Panc1 (cell line): Measurements from ENCODE around the gene GALNT10. TPM values are rescaled to one million over a fixed set of nuclear protein-coding genes. Genes with fewer than 3 reads are reported as not detected.

Experiments used
- ATAC-seq: fragments of 200-7000 bp; cut with Tn5 transposase; 2 replicates; pipeline ENCODE4 v1.9.1; 2020; ENCODE audit warnings: mild to moderate bottlenecking, moderate library complexity
- BruUV-seq: library from RNA; stranded (reverse); fragments of 400-500 nt; replicated peaks from 2 replicates; lab custom pipeline; 2021; lab: Mats Ljungman, UMichigan
- CTCF ChIA-PET: fragments of 300-600 bp; sonication (Branson Sonifier 250); formaldehyde crosslinking; loops from one replicate; lab custom pipeline; 2022; ENCODE audit warnings: antibody characterized with exemption; lab: Charles Lee
- POLR2A ChIA-PET: fragments of 300-600 bp; sonication (Branson Sonifier 250); formaldehyde crosslinking; loops from one replicate; lab custom pipeline; 2022; ENCODE audit warnings: antibody characterized with exemption; lab: Charles Lee
- DNase-seq: peaks from one replicate; pipeline ENCODE4 v3.0.0-alpha.2; 2010; ENCODE audit warnings: low read depth, low spot score
- H3K27ac ChIP-seq: 2 replicates; pipeline ENCODE4 v1.5.1; 2011; ENCODE audit warnings: mild to moderate bottlenecking, low read length, inconsistent platforms
- H3K27me3 ChIP-seq: fragments of 200-500 bp; sonication (Bioruptor generic); 2 replicates; pipeline ENCODE4 v1.6.0; 2014; ENCODE audit warnings: low read length, inconsistent platforms; ENCODE audit not compliant: control insufficient read depth, insufficient read depth
- H3K36me3 ChIP-seq: fragments of 200-500 bp; sonication (Bioruptor generic); 2 replicates; pipeline ENCODE4 v1.5.1; 2014; ENCODE audit warnings: inconsistent platforms, mild to moderate bottlenecking, low read length, moderate library complexity; ENCODE audit not compliant: control insufficient read depth, insufficient read depth
- H3K4me1 ChIP-seq: 2 replicates; pipeline ENCODE4 v1.5.1; 2011; ENCODE audit warnings: inconsistent platforms, mild to moderate bottlenecking, low read length, moderate library complexity; ENCODE audit not compliant: control insufficient read depth, insufficient read depth
- H3K4me3 ChIP-seq, 2 experiments: 2 replicates each; pipeline ENCODE4 v1.5.1; 2011 to 2012; ENCODE audit warnings: low read depth in 2 of 2, low read length in 2 of 2, mild to moderate bottlenecking in 2 of 2, inconsistent platforms in 1 of 2, moderate library complexity in 1 of 2
- H3K9me3 ChIP-seq: fragments of 200-500 bp; sonication (Bioruptor generic); 2 replicates; pipeline ENCODE4 v1.5.1; 2014; ENCODE audit warnings: low read depth, mild to moderate bottlenecking, inconsistent platforms, low read length, moderate library complexity; ENCODE audit not compliant: control insufficient read depth, insufficient read depth
- POLR2AphosphoS5 ChIP-seq: IDR thresholded peaks from 2 replicates; pipeline ENCODE4 v1.6.1; 2012; ENCODE audit warnings: mild to moderate bottlenecking, low read depth, low read length, moderate library complexity
- SIN3A ChIP-seq: IDR thresholded peaks from 2 replicates; pipeline ENCODE4 v1.6.1; 2012; ENCODE audit warnings: low read depth, mild to moderate bottlenecking, low read length, moderate library complexity, borderline replicate concordance; ENCODE audit not compliant: insufficient read depth
- TCF7L2 ChIP-seq: IDR thresholded peaks from 2 replicates; pipeline ENCODE4 v1.6.1; 2011; ENCODE audit warnings: mild to moderate bottlenecking, low read depth, low read length, inconsistent platforms
- in situ Hi-C: cut with HindIII; loops from 2 replicates; pipeline ENCODE4 v1.10.0; 2016; ENCODE audit warnings: low sequenced_read_pairs, low pct_unique_long_range_greater_than_20kb
- intact Hi-C: fragments of 100-400 bp; cut with micrococcal nuclease; formaldehyde crosslinking; loops from one replicate; pipeline ENCODE4 v1.10.0; 2022; ENCODE audit not compliant: unreplicated experiment
- total RNA-seq: library from RNA; stranded (reverse); gene quantifications from one replicate; pipeline ENCODE4 v1.2.1, GENCODE V29; 2021; ENCODE audit not compliant: unreplicated experiment
- TF ChIP-seq, protein P1 (sequence below), 2 experiments: IDR thresholded peaks; 2 replicates each; pipeline ENCODE4 v1.6.1; 2011 to 2012; ENCODE audit warnings: low read depth in 2 of 2, control low read depth in 1 of 2, low read length in 1 of 2, mild to moderate bottlenecking in 1 of 2, moderate library complexity in 1 of 2; ENCODE audit not compliant: insufficient read depth in 1 of 2
- TF ChIP-seq, protein P2 (sequence below): fragments of 450-650 bp; IDR thresholded peaks from 2 replicates; pipeline ENCODE4 v1.5.1; 2017; ENCODE audit warnings: mild to moderate bottlenecking

GALNT10 gene
- total RNA-seq, 1 experiment from 2014 or later = 50.5 TPM

DNA sequence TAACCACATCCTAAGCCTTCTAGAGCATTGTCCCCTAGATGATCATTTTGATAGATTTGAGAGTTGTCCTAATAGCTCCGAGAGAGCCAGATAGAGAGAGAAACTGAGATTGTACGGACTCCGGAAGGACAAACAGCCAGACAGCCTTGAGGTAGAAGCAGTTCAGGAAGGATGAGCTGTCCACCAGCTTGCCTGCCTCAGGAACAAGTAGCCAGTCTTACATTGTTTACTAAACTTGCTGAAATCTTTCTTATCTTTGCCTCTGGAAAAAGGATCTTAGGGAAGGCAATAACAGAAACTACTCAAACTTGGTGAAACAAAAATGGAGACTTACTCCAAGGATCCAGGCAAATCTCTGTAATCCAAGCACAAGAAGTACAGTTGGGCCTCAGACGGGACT lies 216.3 kb downstream of the GALNT10 start:
- TF ChIP-seq POLR2AphosphoS5 (no peak), TCF7L2 (no peak), SIN3A (no peak)
- TF ChIP-seq, protein P1, sequence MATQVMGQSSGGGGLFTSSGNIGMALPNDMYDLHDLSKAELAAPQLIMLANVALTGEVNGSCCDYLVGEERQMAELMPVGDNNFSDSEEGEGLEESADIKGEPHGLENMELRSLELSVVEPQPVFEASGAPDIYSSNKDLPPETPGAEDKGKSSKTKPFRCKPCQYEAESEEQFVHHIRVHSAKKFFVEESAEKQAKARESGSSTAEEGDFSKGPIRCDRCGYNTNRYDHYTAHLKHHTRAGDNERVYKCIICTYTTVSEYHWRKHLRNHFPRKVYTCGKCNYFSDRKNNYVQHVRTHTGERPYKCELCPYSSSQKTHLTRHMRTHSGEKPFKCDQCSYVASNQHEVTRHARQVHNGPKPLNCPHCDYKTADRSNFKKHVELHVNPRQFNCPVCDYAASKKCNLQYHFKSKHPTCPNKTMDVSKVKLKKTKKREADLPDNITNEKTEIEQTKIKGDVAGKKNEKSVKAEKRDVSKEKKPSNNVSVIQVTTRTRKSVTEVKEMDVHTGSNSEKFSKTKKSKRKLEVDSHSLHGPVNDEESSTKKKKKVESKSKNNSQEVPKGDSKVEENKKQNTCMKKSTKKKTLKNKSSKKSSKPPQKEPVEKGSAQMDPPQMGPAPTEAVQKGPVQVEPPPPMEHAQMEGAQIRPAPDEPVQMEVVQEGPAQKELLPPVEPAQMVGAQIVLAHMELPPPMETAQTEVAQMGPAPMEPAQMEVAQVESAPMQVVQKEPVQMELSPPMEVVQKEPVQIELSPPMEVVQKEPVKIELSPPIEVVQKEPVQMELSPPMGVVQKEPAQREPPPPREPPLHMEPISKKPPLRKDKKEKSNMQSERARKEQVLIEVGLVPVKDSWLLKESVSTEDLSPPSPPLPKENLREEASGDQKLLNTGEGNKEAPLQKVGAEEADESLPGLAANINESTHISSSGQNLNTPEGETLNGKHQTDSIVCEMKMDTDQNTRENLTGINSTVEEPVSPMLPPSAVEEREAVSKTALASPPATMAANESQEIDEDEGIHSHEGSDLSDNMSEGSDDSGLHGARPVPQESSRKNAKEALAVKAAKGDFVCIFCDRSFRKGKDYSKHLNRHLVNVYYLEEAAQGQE (IDR thresholded peaks at IDR 0.05; ENCODE audit: insufficient read depth in 1 of 2, low read depth in 2 of 2, low read length in 1 of 2) = no peak
- TF ChIP-seq, protein P2, sequence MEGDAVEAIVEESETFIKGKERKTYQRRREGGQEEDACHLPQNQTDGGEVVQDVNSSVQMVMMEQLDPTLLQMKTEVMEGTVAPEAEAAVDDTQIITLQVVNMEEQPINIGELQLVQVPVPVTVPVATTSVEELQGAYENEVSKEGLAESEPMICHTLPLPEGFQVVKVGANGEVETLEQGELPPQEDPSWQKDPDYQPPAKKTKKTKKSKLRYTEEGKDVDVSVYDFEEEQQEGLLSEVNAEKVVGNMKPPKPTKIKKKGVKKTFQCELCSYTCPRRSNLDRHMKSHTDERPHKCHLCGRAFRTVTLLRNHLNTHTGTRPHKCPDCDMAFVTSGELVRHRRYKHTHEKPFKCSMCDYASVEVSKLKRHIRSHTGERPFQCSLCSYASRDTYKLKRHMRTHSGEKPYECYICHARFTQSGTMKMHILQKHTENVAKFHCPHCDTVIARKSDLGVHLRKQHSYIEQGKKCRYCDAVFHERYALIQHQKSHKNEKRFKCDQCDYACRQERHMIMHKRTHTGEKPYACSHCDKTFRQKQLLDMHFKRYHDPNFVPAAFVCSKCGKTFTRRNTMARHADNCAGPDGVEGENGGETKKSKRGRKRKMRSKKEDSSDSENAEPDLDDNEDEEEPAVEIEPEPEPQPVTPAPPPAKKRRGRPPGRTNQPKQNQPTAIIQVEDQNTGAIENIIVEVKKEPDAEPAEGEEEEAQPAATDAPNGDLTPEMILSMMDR = no peak

DNA sequence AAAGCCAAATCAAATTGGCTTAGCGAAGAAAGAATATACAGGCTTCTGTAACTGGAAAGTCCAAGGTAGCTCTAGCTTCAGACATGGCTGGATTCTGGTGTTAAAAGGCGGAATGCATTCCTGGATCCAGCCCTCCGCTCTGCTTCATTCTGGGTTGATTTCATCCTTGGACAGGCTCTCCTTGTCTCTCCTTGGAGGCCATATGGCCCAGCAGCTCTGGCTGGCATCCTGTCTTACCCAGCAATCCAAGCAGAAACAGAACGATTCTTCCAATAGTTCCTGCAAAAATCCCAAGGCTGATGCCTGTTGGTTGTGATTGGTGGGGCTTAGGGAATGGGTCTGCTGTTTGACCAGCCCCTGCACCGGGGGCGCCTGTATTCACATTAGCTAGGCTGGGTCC lies 218.3 kb downstream of the GALNT10 start:
- TF ChIP-seq, protein P2 = no peak
- no peak for TF ChIP-seq SIN3A
- TF ChIP-seq TCF7L2 = no peak
- no peak for TF ChIP-seq POLR2AphosphoS5
- in situ Hi-C loops (no loop called here), intact Hi-C loops (loop anchor here (10.0 kb wide), 1 partner anchor 434 kb away; no protein-coding TSS in a partner anchor)
- H3K27ac ChIP-seq = no peak overlapping the region
- H3K4me1 ChIP-seq = no peaks in the 10 kb centered on the region
- BruUV-seq = no TSS peak
- H3K36me3 ChIP-seq = no peaks in the 10 kb centered on the region
- DNase-seq (no peak), ATAC-seq (no peak)
- no peaks in the 10 kb centered on the region for H3K9me3 ChIP-seq
- H3K4me3 ChIP-seq = no peak overlapping the region
- POLR2A ChIA-PET = no interaction called here
- H3K27me3 ChIP-seq = no peaks in the 10 kb centered on the region
- CTCF ChIA-PET = no interaction called here

More for the DNA sequence above, 216.3 kb downstream of the GALNT10 start:
- no peak overlapping the region for H3K4me3 ChIP-seq
- H3K4me1 ChIP-seq = no peaks in the 10 kb centered on the region
- ChIA-PET CTCF (no interaction called here), POLR2A (no interaction called here)
- ATAC-seq (no peak), DNase-seq (no peak)
- intact Hi-C loops = loop anchor here (10.0 kb wide), 1 partner anchor 432 kb away; no protein-coding TSS in a partner anchor
- H3K9me3 ChIP-seq = no peaks in the 10 kb centered on the region
- H3K27ac ChIP-seq = no peak overlapping the region
- in situ Hi-C loops = no loop called here
- BruUV-seq = no TSS peak
- H3K27me3 ChIP-seq = no peaks in the 10 kb centered on the region
- H3K36me3 ChIP-seq = no peaks in the 10 kb centered on the region
